HEK293 (cell line): ENCODE data around the gene MBOAT2.

ENCODE experiments used
- CTCF ChIA-PET: fragments of 350-600 bp; formaldehyde crosslinking; extraction: SDS; loops from one replicate; lab custom pipeline; 2021; ENCODE audit warnings: antibody characterized with exemption; lab: Yijun Ruan, JAX
- POLR2A ChIA-PET: fragments of 300-600 bp; formaldehyde crosslinking; extraction: SDS; loops from one replicate; lab custom pipeline; 2020; ENCODE audit warnings: antibody characterized with exemption, inconsistent platforms; lab: Yijun Ruan, JAX
- H3K27ac ChIP-seq: fragments of 200-500 bp; sonication (Bioruptor generic); 2 replicates; pipeline ENCODE4 v1.5.1; 2014; ENCODE audit warnings: low read depth, low read length, control low read depth, inconsistent platforms; ENCODE audit errors: extremely low read depth
- H3K36me3 ChIP-seq, 2 experiments: fragments of 200-500 bp in 1 of 2; sonication (Bioruptor generic) in 1 of 2; 1 replicate in 1 of 2; 2 replicates in 1 of 2; pipeline ENCODE4 v1.5.1; 2014 to 2017; ENCODE audit warnings: inconsistent platforms in 2 of 2, low read length in 2 of 2; ENCODE audit not compliant: control insufficient read depth in 2 of 2, insufficient read depth in 1 of 2
- H3K4me1 ChIP-seq: fragments of 200-500 bp; sonication (Bioruptor generic); 2 replicates; pipeline ENCODE4 v1.5.1; 2014; ENCODE audit warnings: mild to moderate bottlenecking, low read length, inconsistent platforms; ENCODE audit not compliant: control insufficient read depth, insufficient read depth
- H3K4me3 ChIP-seq: 2 replicates; pipeline ENCODE4 v1.5.1; 2011; ENCODE audit warnings: low read depth, mild to moderate bottlenecking, control low read depth, low read length, moderate library complexity
- H3K9me3 ChIP-seq: fragments of 200-500 bp; sonication (Bioruptor generic); 2 replicates; pipeline ENCODE4 v1.5.1; 2014; ENCODE audit warnings: low read depth, low read length, inconsistent platforms; ENCODE audit not compliant: control insufficient read depth, insufficient read depth
- BCL11B ChIP-seq: fragments of 450-650 bp; formaldehyde crosslinking; IDR thresholded peaks from 2 replicates; pipeline ENCODE4 v1.5.1; 2016; ENCODE audit warnings: low read depth, missing biosample characterization, missing genetic modification characterization
- FEZF1 ChIP-seq: fragments of 450-650 bp; formaldehyde crosslinking; IDR thresholded peaks from 2 replicates; pipeline ENCODE4 v1.5.1; 2016; ENCODE audit warnings: missing biosample characterization, missing genetic modification characterization
- GLIS1 ChIP-seq: fragments of 450-650 bp; formaldehyde crosslinking; IDR thresholded peaks from 2 replicates; pipeline ENCODE4 v1.5.1; 2016; ENCODE audit warnings: missing biosample characterization, missing genetic modification characterization
- KLF7 ChIP-seq: fragments of 450-650 bp; formaldehyde crosslinking; IDR thresholded peaks from 2 replicates; pipeline ENCODE4 v1.5.1; 2016; ENCODE audit warnings: missing biosample characterization, missing genetic modification characterization, borderline replicate concordance
- MEIS1 ChIP-seq: sonication (generic); formaldehyde crosslinking; IDR thresholded peaks from 2 replicates; pipeline ENCODE4 v1.8.1; 2022; ENCODE audit warnings: missing genetic modification reagents, mild to moderate bottlenecking, borderline replicate concordance
- SCRT1 ChIP-seq: fragments of 450-650 bp; formaldehyde crosslinking; IDR thresholded peaks from 2 replicates; pipeline ENCODE4 v1.5.1; 2016; ENCODE audit warnings: missing biosample characterization, missing genetic modification characterization, borderline replicate concordance
- SCRT2 ChIP-seq: fragments of 450-650 bp; formaldehyde crosslinking; IDR thresholded peaks from 2 replicates; pipeline ENCODE4 v1.5.1; 2016; ENCODE audit warnings: missing biosample characterization, missing genetic modification characterization
- SP3 ChIP-seq: fragments of 450-650 bp; formaldehyde crosslinking; IDR thresholded peaks from 2 replicates; pipeline ENCODE4 v1.5.1; 2016; ENCODE audit warnings: missing biosample characterization, missing genetic modification characterization
- ZBTB48 ChIP-seq: fragments of 450-650 bp; formaldehyde crosslinking; IDR thresholded peaks from 2 replicates; pipeline ENCODE4 v1.5.1; 2016; ENCODE audit warnings: missing biosample characterization, missing genetic modification characterization
- ZBTB8A ChIP-seq: fragments of 450-650 bp; formaldehyde crosslinking; IDR thresholded peaks from 2 replicates; pipeline ENCODE4 v1.5.1; 2016; ENCODE audit warnings: missing biosample characterization, missing genetic modification characterization
- ZFP37 ChIP-seq: fragments of 450-650 bp; formaldehyde crosslinking; IDR thresholded peaks from 2 replicates; pipeline ENCODE4 v1.5.1; 2016; ENCODE audit warnings: missing biosample characterization, missing genetic modification characterization
- ZNF132 ChIP-seq: fragments of 450-650 bp; formaldehyde crosslinking; IDR thresholded peaks from 2 replicates; pipeline ENCODE4 v1.5.1; 2017; ENCODE audit warnings: missing biosample characterization, missing genetic modification characterization, borderline replicate concordance
- ZNF221 ChIP-seq: fragments of 450-650 bp; formaldehyde crosslinking; IDR thresholded peaks from 2 replicates; pipeline ENCODE4 v1.5.1; 2017; ENCODE audit warnings: missing biosample characterization, missing genetic modification characterization, borderline replicate concordance
- ZNF623 ChIP-seq: fragments of 450-650 bp; formaldehyde crosslinking; IDR thresholded peaks from 2 replicates; pipeline ENCODE4 v1.5.1; 2016; ENCODE audit warnings: missing biosample characterization, missing genetic modification characterization
- ZNF629 ChIP-seq: fragments of 450-650 bp; formaldehyde crosslinking; IDR thresholded peaks from 2 replicates; pipeline ENCODE4 v1.5.1; 2017; ENCODE audit warnings: missing biosample characterization, missing genetic modification characterization
- ZNF768 ChIP-seq: fragments of 450-650 bp; formaldehyde crosslinking; IDR thresholded peaks from 2 replicates; pipeline ENCODE4 v1.5.1; 2018; ENCODE audit warnings: missing biosample characterization, mild to moderate bottlenecking, missing genetic modification characterization
- TF ChIP-seq, protein P1 (sequence below): fragments of 450-650 bp; formaldehyde crosslinking; IDR thresholded peaks from 2 replicates; pipeline ENCODE4 v1.5.1; 2017; ENCODE audit warnings: missing biosample characterization, missing genetic modification characterization
- TF ChIP-seq, protein P2 (sequence below): fragments of 450-650 bp; formaldehyde crosslinking; IDR thresholded peaks from 2 replicates; pipeline ENCODE4 v1.5.1; 2016; ENCODE audit warnings: missing biosample characterization, missing genetic modification characterization
- TF ChIP-seq, protein P3 (sequence below): fragments of 450-650 bp; formaldehyde crosslinking; IDR thresholded peaks from 2 replicates; pipeline ENCODE4 v1.5.1; 2017; ENCODE audit warnings: missing biosample characterization, missing genetic modification characterization
- TF ChIP-seq, protein P4 (sequence below): IDR thresholded peaks from 2 replicates; pipeline ENCODE4 v1.6.1; 2011; ENCODE audit warnings: mild to moderate bottlenecking, low read depth, low read length, borderline replicate concordance
- TF ChIP-seq, protein P5 (sequence below): fragments of 450-650 bp; formaldehyde crosslinking; IDR thresholded peaks from 2 replicates; pipeline ENCODE4 v1.5.1; 2016; ENCODE audit warnings: missing biosample characterization, missing genetic modification characterization

The MBOAT2 gene

DNA sequence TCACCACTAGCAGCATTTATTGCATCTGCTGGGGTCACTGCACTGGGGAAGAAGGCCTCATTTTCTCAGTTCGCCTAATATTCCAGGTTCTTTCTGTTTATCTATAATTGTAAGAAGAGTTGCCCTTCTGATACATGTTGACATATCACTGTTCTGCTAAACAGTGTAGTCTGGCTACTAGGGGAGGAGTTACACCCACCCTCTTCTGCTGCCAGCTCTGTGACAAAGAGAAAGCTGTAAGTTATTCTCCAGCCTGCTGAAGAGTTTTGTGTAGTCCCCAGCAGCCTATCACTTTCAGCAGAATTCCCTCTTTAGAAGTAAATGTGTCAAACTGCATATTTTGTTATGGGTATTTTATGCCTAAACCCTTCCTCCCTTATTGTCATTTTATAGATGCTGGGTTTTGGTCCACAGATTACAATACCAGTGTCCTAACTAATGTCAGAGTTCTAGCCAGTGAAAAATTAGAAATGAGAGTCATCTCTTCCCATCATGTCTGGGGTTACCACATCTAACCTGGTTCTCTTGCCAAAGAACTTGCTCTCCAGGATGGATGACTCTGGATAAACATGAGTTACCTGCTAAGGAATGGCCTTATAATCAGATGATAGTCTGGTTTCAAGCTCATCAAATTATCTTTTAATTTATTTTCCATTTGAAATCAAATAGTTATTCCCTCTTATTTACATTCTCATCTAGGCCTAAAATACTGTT is 5.6 kb upstream of the MBOAT2 start:
- POLR2A ChIA-PET, result no interaction called here
- CTCF ChIA-PET, result no interaction called here
- peaks cover 15% of the 10 kb centered on the region for H3K4me1 ChIP-seq
- H3K36me3 ChIP-seq, result no peaks in the 10 kb centered on the region
- no peaks in the 10 kb centered on the region for H3K9me3 ChIP-seq
- H3K27ac ChIP-seq, result no peak overlapping the region
- TF ChIP-seq BCL11B (tag by site-specific recombination) (no peak), MEIS1 (CRISPR knock-in tag) (no peak), SCRT2 (tag by site-specific recombination) (no peak), ZNF623 (tag by site-specific recombination) (no peak), FEZF1 (tag by site-specific recombination) (no peak), ZNF221 (no peak), SP3 (tag by site-specific recombination) (no peak), ZBTB8A (no peak), KLF7 (tag by site-specific recombination) (no peak), GLIS1 (no peak), ZNF629 (tag by site-specific recombination) (no peak), ZNF132 (tag by site-specific recombination) (no peak), ZBTB48 (tag by site-specific recombination) (no peak), ZNF768 (tag by site-specific recombination) (no peak), ZFP37 (tag by site-specific recombination) (no peak)
- TF ChIP-seq, protein P1, sequence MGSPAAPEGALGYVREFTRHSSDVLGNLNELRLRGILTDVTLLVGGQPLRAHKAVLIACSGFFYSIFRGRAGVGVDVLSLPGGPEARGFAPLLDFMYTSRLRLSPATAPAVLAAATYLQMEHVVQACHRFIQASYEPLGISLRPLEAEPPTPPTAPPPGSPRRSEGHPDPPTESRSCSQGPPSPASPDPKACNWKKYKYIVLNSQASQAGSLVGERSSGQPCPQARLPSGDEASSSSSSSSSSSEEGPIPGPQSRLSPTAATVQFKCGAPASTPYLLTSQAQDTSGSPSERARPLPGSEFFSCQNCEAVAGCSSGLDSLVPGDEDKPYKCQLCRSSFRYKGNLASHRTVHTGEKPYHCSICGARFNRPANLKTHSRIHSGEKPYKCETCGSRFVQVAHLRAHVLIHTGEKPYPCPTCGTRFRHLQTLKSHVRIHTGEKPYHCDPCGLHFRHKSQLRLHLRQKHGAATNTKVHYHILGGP (tag by site-specific recombination), result no peak
- TF ChIP-seq, protein P2, sequence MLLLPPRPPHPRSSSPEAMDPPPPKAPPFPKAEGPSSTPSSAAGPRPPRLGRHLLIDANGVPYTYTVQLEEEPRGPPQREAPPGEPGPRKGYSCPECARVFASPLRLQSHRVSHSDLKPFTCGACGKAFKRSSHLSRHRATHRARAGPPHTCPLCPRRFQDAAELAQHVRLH, result no peak
- TF ChIP-seq, protein P3, sequence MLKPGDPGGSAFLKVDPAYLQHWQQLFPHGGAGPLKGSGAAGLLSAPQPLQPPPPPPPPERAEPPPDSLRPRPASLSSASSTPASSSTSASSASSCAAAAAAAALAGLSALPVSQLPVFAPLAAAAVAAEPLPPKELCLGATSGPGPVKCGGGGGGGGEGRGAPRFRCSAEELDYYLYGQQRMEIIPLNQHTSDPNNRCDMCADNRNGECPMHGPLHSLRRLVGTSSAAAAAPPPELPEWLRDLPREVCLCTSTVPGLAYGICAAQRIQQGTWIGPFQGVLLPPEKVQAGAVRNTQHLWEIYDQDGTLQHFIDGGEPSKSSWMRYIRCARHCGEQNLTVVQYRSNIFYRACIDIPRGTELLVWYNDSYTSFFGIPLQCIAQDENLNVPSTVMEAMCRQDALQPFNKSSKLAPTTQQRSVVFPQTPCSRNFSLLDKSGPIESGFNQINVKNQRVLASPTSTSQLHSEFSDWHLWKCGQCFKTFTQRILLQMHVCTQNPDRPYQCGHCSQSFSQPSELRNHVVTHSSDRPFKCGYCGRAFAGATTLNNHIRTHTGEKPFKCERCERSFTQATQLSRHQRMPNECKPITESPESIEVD (tag by site-specific recombination), result no peak
- TF ChIP-seq, protein P4, sequence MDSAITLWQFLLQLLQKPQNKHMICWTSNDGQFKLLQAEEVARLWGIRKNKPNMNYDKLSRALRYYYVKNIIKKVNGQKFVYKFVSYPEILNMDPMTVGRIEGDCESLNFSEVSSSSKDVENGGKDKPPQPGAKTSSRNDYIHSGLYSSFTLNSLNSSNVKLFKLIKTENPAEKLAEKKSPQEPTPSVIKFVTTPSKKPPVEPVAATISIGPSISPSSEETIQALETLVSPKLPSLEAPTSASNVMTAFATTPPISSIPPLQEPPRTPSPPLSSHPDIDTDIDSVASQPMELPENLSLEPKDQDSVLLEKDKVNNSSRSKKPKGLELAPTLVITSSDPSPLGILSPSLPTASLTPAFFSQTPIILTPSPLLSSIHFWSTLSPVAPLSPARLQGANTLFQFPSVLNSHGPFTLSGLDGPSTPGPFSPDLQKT, result no peak
- H3K4me3 ChIP-seq, result no peak overlapping the region

DNA sequence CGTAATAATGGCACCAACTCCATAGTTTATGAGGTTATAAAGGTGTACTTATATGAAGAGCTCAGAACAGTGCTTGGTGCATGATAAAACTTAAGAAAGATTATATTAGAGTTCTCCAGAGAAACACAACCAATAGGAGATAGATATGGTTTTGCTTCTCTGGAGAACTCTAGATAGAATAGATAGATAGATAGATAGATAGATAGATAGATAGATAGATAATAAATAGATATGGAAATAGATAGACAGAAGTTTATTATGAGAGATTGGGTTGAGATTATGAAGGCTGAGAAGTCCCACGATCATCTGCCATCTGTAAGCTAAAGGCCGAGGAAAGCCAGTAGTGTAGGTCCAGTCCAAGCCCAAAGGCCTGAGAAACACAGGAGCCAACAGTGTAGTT is 2.9 kb upstream of the MBOAT2 start:
- TF ChIP-seq, protein P5, sequence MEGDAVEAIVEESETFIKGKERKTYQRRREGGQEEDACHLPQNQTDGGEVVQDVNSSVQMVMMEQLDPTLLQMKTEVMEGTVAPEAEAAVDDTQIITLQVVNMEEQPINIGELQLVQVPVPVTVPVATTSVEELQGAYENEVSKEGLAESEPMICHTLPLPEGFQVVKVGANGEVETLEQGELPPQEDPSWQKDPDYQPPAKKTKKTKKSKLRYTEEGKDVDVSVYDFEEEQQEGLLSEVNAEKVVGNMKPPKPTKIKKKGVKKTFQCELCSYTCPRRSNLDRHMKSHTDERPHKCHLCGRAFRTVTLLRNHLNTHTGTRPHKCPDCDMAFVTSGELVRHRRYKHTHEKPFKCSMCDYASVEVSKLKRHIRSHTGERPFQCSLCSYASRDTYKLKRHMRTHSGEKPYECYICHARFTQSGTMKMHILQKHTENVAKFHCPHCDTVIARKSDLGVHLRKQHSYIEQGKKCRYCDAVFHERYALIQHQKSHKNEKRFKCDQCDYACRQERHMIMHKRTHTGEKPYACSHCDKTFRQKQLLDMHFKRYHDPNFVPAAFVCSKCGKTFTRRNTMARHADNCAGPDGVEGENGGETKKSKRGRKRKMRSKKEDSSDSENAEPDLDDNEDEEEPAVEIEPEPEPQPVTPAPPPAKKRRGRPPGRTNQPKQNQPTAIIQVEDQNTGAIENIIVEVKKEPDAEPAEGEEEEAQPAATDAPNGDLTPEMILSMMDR, result no peak
- no peak for TF ChIP-seq SCRT1 (tag by site-specific recombination)
- ChIA-PET POLR2A (no interaction called here), CTCF (interaction anchor here (1.1 kb wide), 1 partner anchor 133 kb away, joined by 4 read pairs; no protein-coding TSS in a partner anchor)
- H3K36me3 ChIP-seq, result no peaks in the 10 kb centered on the region
- no peaks in the 10 kb centered on the region for H3K9me3 ChIP-seq
- no peak overlapping the region for H3K4me3 ChIP-seq
- peaks cover 18% of the 10 kb centered on the region for H3K4me1 ChIP-seq
- H3K27ac ChIP-seq, result no peak overlapping the region
